GM12874 (cell line): ENCODE measurements around the gene PIP4K2A.

Source experiments
- TF ChIP-seq, protein P1 (sequence below): IDR thresholded peaks from 2 replicates; pipeline ENCODE4 v1.5.1; 2011; ENCODE audit warnings: low read depth, mild to moderate bottlenecking, control low read depth, low read length, moderate library complexity; ENCODE audit not compliant: insufficient read depth

The PIP4K2A gene

DNA sequence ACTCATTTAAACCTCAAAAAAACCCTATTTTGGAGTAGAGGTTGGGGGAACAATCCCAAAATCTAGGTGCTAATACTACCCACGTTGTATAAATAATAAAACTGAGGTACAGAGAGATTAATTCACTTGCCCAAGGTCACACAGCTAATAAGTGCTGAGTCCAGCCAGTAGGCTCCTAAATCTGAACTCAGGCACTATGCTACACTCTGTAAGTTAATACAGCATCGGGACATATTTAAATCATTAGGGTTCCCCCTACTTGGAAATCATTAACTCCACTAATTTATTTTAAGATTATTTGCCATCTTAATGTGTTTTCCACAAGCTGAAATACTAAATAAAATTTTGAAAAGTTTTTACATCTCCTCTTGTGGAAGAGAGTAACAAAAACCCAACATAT is 24.2 kb downstream of the PIP4K2A start:
- TF ChIP-seq, protein P1, sequence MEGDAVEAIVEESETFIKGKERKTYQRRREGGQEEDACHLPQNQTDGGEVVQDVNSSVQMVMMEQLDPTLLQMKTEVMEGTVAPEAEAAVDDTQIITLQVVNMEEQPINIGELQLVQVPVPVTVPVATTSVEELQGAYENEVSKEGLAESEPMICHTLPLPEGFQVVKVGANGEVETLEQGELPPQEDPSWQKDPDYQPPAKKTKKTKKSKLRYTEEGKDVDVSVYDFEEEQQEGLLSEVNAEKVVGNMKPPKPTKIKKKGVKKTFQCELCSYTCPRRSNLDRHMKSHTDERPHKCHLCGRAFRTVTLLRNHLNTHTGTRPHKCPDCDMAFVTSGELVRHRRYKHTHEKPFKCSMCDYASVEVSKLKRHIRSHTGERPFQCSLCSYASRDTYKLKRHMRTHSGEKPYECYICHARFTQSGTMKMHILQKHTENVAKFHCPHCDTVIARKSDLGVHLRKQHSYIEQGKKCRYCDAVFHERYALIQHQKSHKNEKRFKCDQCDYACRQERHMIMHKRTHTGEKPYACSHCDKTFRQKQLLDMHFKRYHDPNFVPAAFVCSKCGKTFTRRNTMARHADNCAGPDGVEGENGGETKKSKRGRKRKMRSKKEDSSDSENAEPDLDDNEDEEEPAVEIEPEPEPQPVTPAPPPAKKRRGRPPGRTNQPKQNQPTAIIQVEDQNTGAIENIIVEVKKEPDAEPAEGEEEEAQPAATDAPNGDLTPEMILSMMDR, result no peak

DNA sequence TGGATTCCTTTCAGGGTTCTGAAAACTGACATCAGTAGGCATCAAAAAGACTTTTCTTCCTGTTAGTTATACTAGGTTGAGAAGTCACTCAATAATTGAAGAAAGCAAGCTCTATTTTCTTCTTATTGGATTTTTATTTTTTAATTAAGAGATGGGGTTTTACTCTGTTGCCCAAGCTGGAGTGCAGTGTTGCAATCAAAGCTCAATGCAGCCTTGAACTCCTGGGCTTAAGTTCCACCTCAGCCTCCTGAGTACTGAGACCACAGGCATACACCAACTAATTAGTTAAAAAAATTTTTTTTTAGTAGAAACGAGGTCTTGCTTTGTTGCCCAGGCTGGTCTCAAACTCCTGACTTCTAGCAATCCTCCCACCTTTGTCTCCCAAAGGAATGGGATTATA is 28.0 kb downstream of the PIP4K2A start:
- TF ChIP-seq, protein P1, result no peak

DNA sequence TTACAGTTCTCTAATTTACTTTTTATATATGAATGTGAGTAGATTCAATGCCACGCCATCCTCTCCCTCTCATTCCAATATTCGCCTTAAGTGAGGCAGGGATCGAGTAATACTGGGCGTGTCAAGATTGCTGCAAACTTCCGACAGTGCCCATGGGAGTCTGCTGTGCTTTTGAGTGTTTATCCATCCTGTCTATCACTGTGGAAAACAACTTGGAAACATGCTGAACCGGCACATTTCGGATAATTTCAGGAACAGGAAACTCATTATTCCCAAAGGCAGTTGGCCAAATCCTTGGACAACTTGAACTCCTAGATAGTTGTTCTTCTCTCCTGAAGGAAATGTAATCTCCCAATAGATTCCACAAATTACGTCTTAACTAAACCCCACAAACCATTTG is 28.5 kb downstream of the PIP4K2A start:
- TF ChIP-seq, protein P1, result no peak

DNA sequence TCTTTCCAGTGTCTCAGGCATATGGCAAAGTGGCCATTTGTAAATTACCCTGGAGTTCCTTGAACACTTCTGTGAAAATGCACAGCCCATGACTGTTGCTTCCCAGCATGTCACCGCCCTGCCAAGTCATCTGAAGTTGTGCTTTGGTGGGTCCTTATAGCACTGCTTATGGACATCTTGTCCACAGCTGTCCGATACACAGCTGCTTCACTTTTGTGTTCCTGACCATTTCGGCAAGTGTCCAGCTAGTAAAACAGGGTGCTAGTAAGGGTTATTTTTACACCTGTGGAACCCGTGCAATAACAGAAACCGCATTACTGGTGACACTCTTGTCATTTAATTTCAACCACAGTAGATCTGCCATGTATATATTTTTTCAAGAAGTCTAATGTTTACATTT is 29.7 kb downstream of the PIP4K2A start:
- TF ChIP-seq, protein P1, result no peak

DNA sequence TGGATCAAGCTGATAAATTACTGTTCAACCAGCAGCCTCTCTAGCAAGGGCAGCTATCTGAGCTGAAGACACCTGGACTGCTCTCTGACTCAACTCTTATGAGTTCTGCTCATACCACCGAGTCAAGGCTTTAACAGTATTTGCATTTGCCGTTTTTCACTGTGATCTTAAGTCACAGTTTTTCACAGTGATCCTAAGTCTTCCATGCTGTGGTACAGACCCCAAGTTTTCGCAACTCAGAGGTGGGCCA is 31.3 kb downstream of the PIP4K2A start:
- TF ChIP-seq, protein P1, result no peak

DNA sequence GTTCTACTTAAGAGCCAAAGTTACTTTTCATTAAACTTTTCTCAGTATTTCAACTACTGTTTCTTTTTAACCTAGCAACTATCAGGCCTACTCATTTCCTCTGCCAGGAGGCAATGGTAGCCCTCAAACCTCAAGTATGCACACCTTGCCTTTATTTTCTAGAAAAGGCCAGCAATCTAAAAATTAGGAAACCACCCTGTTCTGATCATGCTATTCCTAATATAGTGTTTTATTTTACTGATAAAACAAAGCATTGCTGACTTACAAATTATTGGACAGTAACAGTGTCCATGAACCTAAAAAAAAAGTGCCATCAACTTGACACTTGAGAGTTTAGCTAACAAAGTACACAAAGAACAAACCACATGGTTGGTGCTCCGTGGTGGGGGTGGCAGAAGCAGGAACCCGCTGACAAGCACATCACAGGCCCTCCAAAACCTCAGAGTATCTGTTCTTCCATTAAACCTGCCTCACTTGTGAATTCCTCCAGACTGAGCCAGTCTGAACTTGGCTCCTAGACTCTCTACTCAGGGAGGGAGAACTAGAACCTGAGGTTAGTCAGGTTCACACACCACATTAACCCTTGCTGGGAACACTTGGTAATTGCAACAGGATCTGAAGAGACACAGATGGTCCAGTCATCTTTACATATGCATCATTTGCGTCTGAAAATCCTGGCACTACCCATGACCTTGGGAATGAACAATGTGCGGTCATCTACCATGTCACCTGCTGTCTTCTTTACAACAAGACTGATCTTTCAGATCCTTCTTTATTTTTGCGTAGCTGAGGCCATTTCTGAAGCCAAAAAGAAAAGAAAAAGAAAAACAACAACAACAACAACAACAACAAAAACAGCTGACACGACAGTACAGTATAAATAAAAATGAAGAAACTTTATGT is 31.9 kb downstream of the PIP4K2A start:
- TF ChIP-seq, protein P1, result no peak

DNA sequence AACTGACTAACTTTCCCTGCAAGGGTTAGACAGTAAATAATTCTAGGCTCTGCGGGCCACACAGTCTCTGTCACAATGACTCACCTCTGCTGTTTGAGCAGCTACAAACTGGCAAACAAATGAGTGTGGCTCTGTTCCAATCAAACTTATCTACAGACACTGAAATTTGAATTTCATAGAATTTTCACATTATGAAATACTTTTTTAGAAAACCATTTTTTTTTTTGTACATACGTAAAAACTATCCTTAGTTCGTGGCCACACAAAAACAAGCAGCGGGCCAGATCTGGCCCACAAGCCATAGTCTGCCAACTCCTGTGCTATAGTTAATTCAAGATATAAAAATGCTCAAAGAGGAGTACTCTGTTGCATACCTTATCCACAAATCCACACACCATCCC is 32.6 kb downstream of the PIP4K2A start:
- TF ChIP-seq, protein P1, result no peak
